Measurements from ENCODE around the gene NFATC1.

The NFATC1 gene

GRCh38 chr18:79424880-79425568, 29.3 kb downstream of the NFATC1 start:
- DNase-seq, result no peak

- DNase-seq, result no peak
These were observed 29.8 kb downstream of the NFATC1 start for GRCh38 chr18:79425569-79425886.

GRCh38 chr18:79426376-79427300, 30.9 kb downstream of the NFATC1 start:
- DNase-seq, result no peak

GRCh38 chr18:79427368-79428225, 31.9 kb downstream of the NFATC1 start:
- no peak for DNase-seq

GRCh38 chr18:79428287-79428686, 32.6 kb downstream of the NFATC1 start:
- no peak for DNase-seq

GRCh38 chr18:79429381-79429780, 33.7 kb downstream of the NFATC1 start:
- no peak for DNase-seq

GRCh38 chr18:79429785-79430281, 34.1 kb downstream of the NFATC1 start:
- no peak for DNase-seq

- DNase-seq, result no peak
These were observed 36.8 kb downstream of the NFATC1 start for GRCh38 chr18:79432376-79433120.

GRCh38 chr18:79433431-79433830, 37.7 kb downstream of the NFATC1 start:
- DNase-seq, result no peak

GRCh38 chr18:79434607-79435401, 39.1 kb downstream of the NFATC1 start:
- no peak for DNase-seq

GRCh38 chr18:79436556-79437275, 41.0 kb downstream of the NFATC1 start:
- DNase-seq, result no peak

GRCh38 chr18:79438089-79438897, 42.6 kb downstream of the NFATC1 start:
- no peak for DNase-seq

- DNase-seq, result peak; percentile 23
These were observed 43.3 kb downstream of the NFATC1 start for GRCh38 chr18:79438898-79439627.

GRCh38 chr18:79439628-79440023, 43.9 kb downstream of the NFATC1 start:
- DNase-seq, result no peak

GRCh38 chr18:79440316-79441110, 44.8 kb downstream of the NFATC1 start:
- no peak for DNase-seq

- DNase-seq, result no peak
These were observed 45.7 kb downstream of the NFATC1 start for GRCh38 chr18:79441420-79441819.

- no peak for DNase-seq
These were observed 46.9 kb downstream of the NFATC1 start for GRCh38 chr18:79442508-79443221.

- no peak for DNase-seq
These were observed 49.5 kb downstream of the NFATC1 start for GRCh38 chr18:79445221-79445620.

Data from stimulated activated CD4-positive, alpha-beta T cell treated with anti-CD3 and anti-CD28 coated beads, Interleukin-4, amount 100 ng/mL, for 1 hour (primary cell).